PC-3 (cell line): Measurements from ENCODE around the gene DGCR2. TPM values are rescaled to one million over a fixed set of nuclear protein-coding genes. Genes with fewer than 3 reads are reported as not detected.

Experiments used
- ATAC-seq: fragments of 200-7000 bp; cut with Tn5 transposase; 2 replicates; pipeline ENCODE4 v1.9.1; 2020; ENCODE audit warnings: mild to moderate bottlenecking, moderate library complexity
- BruUV-seq: library from RNA; stranded (reverse); fragments of 400-500 nt; replicated peaks from 2 replicates; lab custom pipeline; 2021; lab: Mats Ljungman, UMichigan
- CTCF ChIA-PET: fragments of 300-600 bp; sonication (Branson Sonifier 250); formaldehyde crosslinking; loops from one replicate; lab custom pipeline; 2022; ENCODE audit warnings: antibody characterized with exemption; lab: Charles Lee
- POLR2A ChIA-PET: fragments of 300-600 bp; sonication (Branson Sonifier 250); formaldehyde crosslinking; loops from one replicate; lab custom pipeline; 2022; ENCODE audit warnings: antibody characterized with exemption; ENCODE audit not compliant: unreplicated experiment; lab: Charles Lee
- DNase-seq: peaks from one replicate; pipeline ENCODE4 v3.0.0-alpha.2; 2015
- H2AFZ ChIP-seq: fragments of 300-600 bp; sonication (generic); 2 replicates; pipeline ENCODE4 v1.6.0; 2016; ENCODE audit warnings: antibody characterized with exemption, low read length
- H3F3A ChIP-seq: fragments of 300-600 bp; sonication (generic); one replicate; pipeline ENCODE4 v1.6.0; 2017; ENCODE audit warnings: antibody characterized with exemption, low read length, control low read depth, mild to moderate bottlenecking; ENCODE audit not compliant: unreplicated experiment
- H3K27ac ChIP-seq: fragments of 300-600 bp; sonication (generic); 2 replicates; pipeline ENCODE4 v1.5.1; 2016; ENCODE audit warnings: mild to moderate bottlenecking, low read length
- H3K27me3 ChIP-seq: fragments of 300-600 bp; sonication (generic); 2 replicates; pipeline ENCODE4 v1.6.1; 2016; ENCODE audit warnings: low read length, mixed read lengths
- H3K36me3 ChIP-seq: fragments of 300-600 bp; sonication (generic); 2 replicates; pipeline ENCODE4 v1.6.1; 2016; ENCODE audit warnings: low read depth, mixed run types, low read length, mixed read lengths
- H3K4me1 ChIP-seq: fragments of 300-600 bp; sonication (generic); 2 replicates; pipeline ENCODE4 v1.5.1; 2016; ENCODE audit warnings: low read length; ENCODE audit not compliant: insufficient read depth
- H3K4me2 ChIP-seq: fragments of 300-600 bp; sonication (generic); 2 replicates; pipeline ENCODE4 v1.6.0; 2016; ENCODE audit warnings: low read length
- H3K4me3 ChIP-seq: fragments of 300-600 bp; sonication (generic); 2 replicates; pipeline ENCODE4 v1.5.1; 2016; ENCODE audit warnings: mild to moderate bottlenecking, low read length, mixed read lengths
- H3K79me2 ChIP-seq: fragments of 300-600 bp; sonication (generic); 2 replicates; pipeline ENCODE4 v1.6.1; 2017; ENCODE audit warnings: low read length, mixed read lengths
- H3K9ac ChIP-seq: fragments of 300-600 bp; sonication (generic); 2 replicates; pipeline ENCODE4 v1.6.0; 2016; ENCODE audit warnings: mild to moderate bottlenecking, low read length
- H3K9me2 ChIP-seq: fragments of 300-600 bp; sonication (generic); replicated peaks from 2 replicates; pipeline ENCODE4 v1.6.1; 2016; ENCODE audit warnings: mixed run types, low read length, mixed read lengths
- H3K9me3 ChIP-seq: fragments of 300-600 bp; sonication (generic); 2 replicates; pipeline ENCODE4 v1.6.1; 2016; ENCODE audit warnings: low read length, mixed read lengths
- H4K20me1 ChIP-seq: fragments of 300-600 bp; sonication (generic); 2 replicates; pipeline ENCODE4 v1.6.1; 2016; ENCODE audit warnings: low read length, mixed read lengths
- EZH2 ChIP-seq: fragments of 300-600 bp; sonication (generic); IDR thresholded peaks from one replicate; pipeline ENCODE4 v1.6.1; 2017; ENCODE audit warnings: antibody characterized with exemption, mild to moderate bottlenecking, low read length; ENCODE audit not compliant: unreplicated experiment
- EZH2phosphoT487 ChIP-seq: fragments of 300-600 bp; sonication (generic); IDR thresholded peaks from 2 replicates; pipeline ENCODE4 v1.6.1; 2018; ENCODE audit warnings: mild to moderate bottlenecking, antibody characterized with exemption, low read length, borderline replicate concordance
- intact Hi-C: fragments of 100-400 bp; cut with micrococcal nuclease; formaldehyde crosslinking; loops from 2 replicates; pipeline ENCODE4 v1.9.0; 2023
- total RNA-seq: library from RNA; depleted of rRNA; stranded (reverse); fragments of >200 nt; gene quantifications from 2 replicates; pipeline ENCODE4 v1.2.3, GENCODE V29; 2014
- TF ChIP-seq, protein P1 (sequence below): fragments of 300-600 bp; sonication (generic); conservative IDR thresholded peaks from 2 replicates; pipeline ENCODE4 v1.5.1; 2017; ENCODE audit warnings: antibody characterized with exemption, low read depth, mild to moderate bottlenecking, low read length

The DGCR2 gene
- total RNA-seq, 1 experiment from 2014 or later, result 36.1 TPM

DNA sequence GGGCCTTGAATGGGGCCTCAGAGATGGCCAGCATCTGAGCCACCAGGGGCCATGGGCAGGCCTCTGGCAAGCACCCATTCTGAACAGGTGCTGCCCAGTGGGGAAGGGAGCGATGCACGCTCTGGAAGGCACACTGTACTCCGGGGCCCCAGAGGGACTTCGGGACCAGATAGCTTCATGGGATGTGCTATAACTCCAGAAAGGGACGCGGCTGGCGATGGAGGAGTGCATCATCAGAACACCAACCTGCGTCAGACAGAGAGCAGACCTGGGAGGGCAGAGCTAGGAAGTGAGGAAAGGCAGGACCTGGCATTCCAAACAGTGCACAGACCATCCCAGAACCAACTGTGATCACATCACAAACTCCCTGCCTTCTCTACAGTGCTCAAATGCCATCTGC is 16.8 kb downstream of the DGCR2 start:
- POLR2A ChIA-PET, result no interaction called here
- no TSS peak for BruUV-seq
- intact Hi-C loops, result no loop called here

DNA sequence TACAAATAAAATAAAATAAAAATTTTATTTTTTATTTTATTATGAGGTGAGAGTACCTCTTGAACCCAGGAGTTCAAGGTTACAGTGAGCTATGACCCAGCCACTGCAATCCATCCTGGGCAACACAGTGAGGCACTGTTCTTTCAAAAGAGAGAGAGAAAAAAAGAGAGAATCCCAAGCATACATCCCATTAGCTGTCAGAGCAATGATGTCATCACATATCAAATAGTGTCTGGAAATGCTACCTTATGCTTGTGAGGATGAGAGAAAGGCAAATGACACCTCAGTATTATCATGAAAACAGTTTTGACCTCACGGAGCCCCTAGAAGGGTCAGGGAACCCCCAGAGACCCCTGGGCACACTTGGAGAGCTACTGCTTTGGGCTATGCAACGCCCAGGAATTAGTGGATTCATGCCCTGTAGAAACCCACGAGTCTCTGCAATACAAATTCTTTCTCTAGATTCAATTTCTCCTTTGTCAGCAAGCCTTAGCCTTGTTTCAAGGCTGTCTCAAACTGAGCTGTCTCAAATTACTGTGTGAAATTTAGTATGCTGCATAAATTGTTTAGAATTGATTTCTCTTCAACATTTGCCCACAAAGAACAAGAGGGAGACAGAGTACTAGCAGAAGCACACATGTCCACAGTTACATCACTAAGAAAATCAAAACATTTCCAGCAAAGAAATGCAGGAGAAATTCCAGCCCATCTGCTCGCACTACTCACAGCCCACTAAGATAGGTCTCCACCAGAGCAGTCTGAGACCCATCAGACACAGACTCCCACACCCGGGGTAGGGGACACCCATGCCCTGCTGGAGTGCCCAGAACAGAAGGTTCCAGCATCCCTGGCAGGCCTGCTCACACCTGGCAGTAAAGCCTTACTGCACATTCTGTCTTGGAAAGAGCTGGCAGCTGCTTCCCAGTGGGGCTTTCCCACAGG is 18.1 kb downstream of the DGCR2 start:
- intact Hi-C loops, result no loop called here
- ATAC-seq, result no peak
- no peak for TF ChIP-seq EZH2phosphoT487
- TF ChIP-seq, protein P1, sequence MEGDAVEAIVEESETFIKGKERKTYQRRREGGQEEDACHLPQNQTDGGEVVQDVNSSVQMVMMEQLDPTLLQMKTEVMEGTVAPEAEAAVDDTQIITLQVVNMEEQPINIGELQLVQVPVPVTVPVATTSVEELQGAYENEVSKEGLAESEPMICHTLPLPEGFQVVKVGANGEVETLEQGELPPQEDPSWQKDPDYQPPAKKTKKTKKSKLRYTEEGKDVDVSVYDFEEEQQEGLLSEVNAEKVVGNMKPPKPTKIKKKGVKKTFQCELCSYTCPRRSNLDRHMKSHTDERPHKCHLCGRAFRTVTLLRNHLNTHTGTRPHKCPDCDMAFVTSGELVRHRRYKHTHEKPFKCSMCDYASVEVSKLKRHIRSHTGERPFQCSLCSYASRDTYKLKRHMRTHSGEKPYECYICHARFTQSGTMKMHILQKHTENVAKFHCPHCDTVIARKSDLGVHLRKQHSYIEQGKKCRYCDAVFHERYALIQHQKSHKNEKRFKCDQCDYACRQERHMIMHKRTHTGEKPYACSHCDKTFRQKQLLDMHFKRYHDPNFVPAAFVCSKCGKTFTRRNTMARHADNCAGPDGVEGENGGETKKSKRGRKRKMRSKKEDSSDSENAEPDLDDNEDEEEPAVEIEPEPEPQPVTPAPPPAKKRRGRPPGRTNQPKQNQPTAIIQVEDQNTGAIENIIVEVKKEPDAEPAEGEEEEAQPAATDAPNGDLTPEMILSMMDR, result no peak
- no peak for TF ChIP-seq EZH2
- H3K79me2 ChIP-seq, result peaks cover 84% of the 10 kb centered on the region
- no peak overlapping the region for H3K4me3 ChIP-seq
- H3K9me2 ChIP-seq, result no peaks in the 10 kb centered on the region
- no peak overlapping the region for H3K4me2 ChIP-seq
- H3F3A ChIP-seq, result no peaks in the 10 kb centered on the region
- H3K27me3 ChIP-seq, result no peaks in the 10 kb centered on the region
- no peak overlapping the region for H3K9ac ChIP-seq
- CTCF ChIA-PET, result interaction anchor here (0.5 kb wide), 1 partner anchor 47 kb away, joined by 3 read pairs; no protein-coding TSS in a partner anchor
- H3K27ac ChIP-seq, result no peak overlapping the region
- no peaks in the 10 kb centered on the region for H3K36me3 ChIP-seq
- H4K20me1 ChIP-seq, result peaks cover 22% of the 10 kb centered on the region; the same call in 1 of the 2 replicates
- no peak overlapping the region for H2AFZ ChIP-seq
- H3K4me1 ChIP-seq, result no peaks in the 10 kb centered on the region
- no peak for DNase-seq
- no TSS peak for BruUV-seq
- H3K9me3 ChIP-seq, result no peaks in the 10 kb centered on the region
- POLR2A ChIA-PET, result no interaction called here

More for the DNA sequence above, 16.8 kb downstream of the DGCR2 start:
- H3K27ac ChIP-seq, result no peak overlapping the region
- H4K20me1 ChIP-seq, result peaks cover 33% of the 10 kb centered on the region; the same call in 1 of the 2 replicates
- TF ChIP-seq EZH2 (no peak), EZH2phosphoT487 (no peak)
- TF ChIP-seq, protein P1, result no peak
- DNase-seq (no peak), ATAC-seq (no peak)
- no peaks in the 10 kb centered on the region for H3F3A ChIP-seq
- no peak overlapping the region for H3K9ac ChIP-seq
- no peaks in the 10 kb centered on the region for H3K36me3 ChIP-seq
- peaks cover 8% of the 10 kb centered on the region; the same call in 1 of the 2 replicates for H3K4me1 ChIP-seq
- H2AFZ ChIP-seq, result no peak overlapping the region
- CTCF ChIA-PET, result no interaction called here
- peaks cover 87% of the 10 kb centered on the region for H3K79me2 ChIP-seq
- no peaks in the 10 kb centered on the region for H3K9me3 ChIP-seq
- H3K4me2 ChIP-seq, result no peak overlapping the region
- H3K27me3 ChIP-seq, result no peaks in the 10 kb centered on the region
- H3K4me3 ChIP-seq, result no peak overlapping the region
- H3K9me2 ChIP-seq, result no peaks in the 10 kb centered on the region

DNA sequence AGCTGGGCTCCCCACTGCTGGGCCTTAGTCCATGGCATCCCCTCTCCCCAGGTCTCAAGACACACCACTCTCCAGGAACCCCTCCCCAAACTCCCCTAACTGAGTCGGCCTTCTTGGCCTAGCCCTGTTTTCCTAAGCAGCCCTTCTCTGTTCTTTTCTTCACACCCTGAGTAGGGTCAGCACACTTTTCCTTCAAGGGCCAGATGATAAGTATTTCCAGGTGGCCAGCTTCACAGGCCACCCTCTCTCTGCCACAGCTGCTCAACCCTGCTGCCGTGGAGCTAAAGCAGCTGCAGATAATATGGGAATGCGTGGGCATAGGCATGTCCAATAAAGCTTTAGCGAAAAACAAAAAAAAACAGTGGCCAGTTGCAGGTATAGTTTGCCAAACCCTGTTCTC is 24.1 kb downstream of the DGCR2 start:
- Histone ChIP-seq H3F3A (no peaks in the 10 kb centered on the region), H3K27ac (no peak overlapping the region), H3K9me2 (no peaks in the 10 kb centered on the region), H3K9me3 (no peaks in the 10 kb centered on the region), H3K27me3 (no peaks in the 10 kb centered on the region), H3K36me3 (no peaks in the 10 kb centered on the region), H3K9ac (no peak overlapping the region), H3K4me2 (no peak overlapping the region), H3K79me2 (peaks cover 52% of the 10 kb centered on the region), H3K4me1 (no peaks in the 10 kb centered on the region), H4K20me1 (no peaks in the 10 kb centered on the region), H2AFZ (no peak overlapping the region), H3K4me3 (no peak overlapping the region)
- ATAC-seq (no peak), DNase-seq (no peak)
- TF ChIP-seq EZH2phosphoT487 (no peak), EZH2 (no peak)
- TF ChIP-seq, protein P1, result no peak
- no TSS peak for BruUV-seq
- POLR2A ChIA-PET, result no interaction called here
- intact Hi-C loops, result no loop called here
- CTCF ChIA-PET, result no interaction called here
